HG02885 (cell line): ENCODE results near the gene GPR33.

Experiments
- ATAC-seq: cut with Tn5 transposase; IDR thresholded peaks from one replicate; pipeline ENCODE4 v1.9.1; 2021; ENCODE audit warnings: mild to moderate bottlenecking; ENCODE audit not compliant: unreplicated experiment, poor library complexity

GPR33 gene

GRCh38 chr14:31487886-31488285, at the start of gene GPR33:
Gene GPR33, minus strand, starts transcription at chr14:31488039. Its CDS starts 4,074 bp downstream, at chr14:31483965.
- ATAC-seq, result no peak

- ATAC-seq, result no peak
These were observed 48.5 kb upstream of the GPR33 start for GRCh38 chr14:31536201-31536960.

- no peak for ATAC-seq
These were observed 42.3 kb upstream of the GPR33 start for GRCh38 chr14:31530136-31530535.

GRCh38 chr14:31529053-31529452, 41.2 kb upstream of the GPR33 start:
- no peak for ATAC-seq

GRCh38 chr14:31527546-31527945, 39.7 kb upstream of the GPR33 start:
- ATAC-seq, result no peak

GRCh38 chr14:31527087-31527486, 39.2 kb upstream of the GPR33 start:
- no peak for ATAC-seq

GRCh38 chr14:31510855-31511254, 23.0 kb upstream of the GPR33 start:
- no peak for ATAC-seq

- ATAC-seq, result no peak
These were observed 22.4 kb upstream of the GPR33 start for GRCh38 chr14:31510222-31510621.

- ATAC-seq, result no peak
These were observed 20.3 kb upstream of the GPR33 start for GRCh38 chr14:31508135-31508534.

GRCh38 chr14:31505411-31505810, 17.6 kb upstream of the GPR33 start:
- no peak for ATAC-seq

GRCh38 chr14:31501870-31502269, 14.0 kb upstream of the GPR33 start:
- ATAC-seq, result no peak

GRCh38 chr14:31492759-31493498, 5.1 kb upstream of the GPR33 start:
- ATAC-seq, result no peak

GRCh38 chr14:31489691-31490090, 1.9 kb upstream of the GPR33 start:
- ATAC-seq, result peak; percentile 79

GRCh38 chr14:31486764-31487163, 1.1 kb downstream of the GPR33 start:
- ATAC-seq, result no peak

GRCh38 chr14:31484754-31485153, 3.1 kb downstream of the GPR33 start:
- ATAC-seq, result no peak

GRCh38 chr14:31480156-31480555, 7.7 kb downstream of the GPR33 start:
- no peak for ATAC-seq

GRCh38 chr14:31479027-31479426, 8.8 kb downstream of the GPR33 start:
- ATAC-seq, result no peak

- ATAC-seq, result no peak
These were observed 10.6 kb downstream of the GPR33 start for GRCh38 chr14:31477248-31477647.

GRCh38 chr14:31476131-31476866, 11.5 kb downstream of the GPR33 start:
- no peak for ATAC-seq

GRCh38 chr14:31466554-31466953, 21.3 kb downstream of the GPR33 start:
- no peak for ATAC-seq

- ATAC-seq, result no peak
These were observed 22.7 kb downstream of the GPR33 start for GRCh38 chr14:31465111-31465510.
